HL-60 (cell line): Measurements from ENCODE around the gene MTR.

Experiments
- DNase-seq, 2 experiments: peaks; one replicate each; pipeline ENCODE4 v3.0.0-alpha.2; 2010 to 2020; ENCODE audit warnings: low read depth in 1 of 2, low spot score in 1 of 2
- H3K27ac ChIP-seq: fragments of 250-450 bp; sonication (Bioruptor Pico); replicated peaks from 2 replicates; pipeline ENCODE4 v1.5.1; 2020; ENCODE audit warnings: mild to moderate bottlenecking, moderate library complexity
- H3K27me3 ChIP-seq: fragments of 250-450 bp; sonication (Bioruptor Pico); 2 replicates; pipeline ENCODE4 v1.5.1; 2021; ENCODE audit warnings: mild to moderate bottlenecking, moderate library complexity; ENCODE audit not compliant: insufficient read depth, poor library complexity, severe bottlenecking
- H3K4me3 ChIP-seq: replicated peaks from 2 replicates; pipeline ENCODE4 v1.5.1; 2011; ENCODE audit warnings: mild to moderate bottlenecking, control low read depth, low read length; ENCODE audit not compliant: insufficient read depth
- CTCF ChIP-seq: IDR thresholded peaks from one replicate; pipeline ENCODE4 v1.5.1; 2011; ENCODE audit warnings: low read length, control low read depth, inconsistent platforms; ENCODE audit not compliant: insufficient read depth
- GABPA ChIP-seq: IDR thresholded peaks from 2 replicates; pipeline ENCODE4 v1.6.1; 2012; ENCODE audit warnings: low read depth
- POLR2AphosphoS5 ChIP-seq: IDR thresholded peaks from 2 replicates; pipeline ENCODE4 v1.6.1; 2012; ENCODE audit warnings: low read depth
- REST ChIP-seq: IDR thresholded peaks from 2 replicates; pipeline ENCODE4 v1.6.1; 2012; ENCODE audit warnings: low read depth; ENCODE audit not compliant: insufficient replicate concordance
- SPI1 ChIP-seq: IDR thresholded peaks from 2 replicates; pipeline ENCODE4 v1.6.1; 2012; ENCODE audit warnings: low read depth, mild to moderate bottlenecking, borderline replicate concordance

Gene MTR

GRCh38 chr1:236945002-236945401 lies 149.9 kb downstream of the MTR start:
- DNase-seq: no peak
- Histone ChIP-seq H3K4me3 (no peak overlapping the region), H3K27ac (no peak overlapping the region), H3K27me3 (no peaks in the 10 kb centered on the region)
- TF ChIP-seq SPI1 (no peak), CTCF (no peak), GABPA (no peak), POLR2AphosphoS5 (no peak), REST (no peak)

- no peak for TF ChIP-seq CTCF
- TF ChIP-seq REST: no peak
- TF ChIP-seq GABPA: no peak
- TF ChIP-seq SPI1: no peak
- no peak for TF ChIP-seq POLR2AphosphoS5
- DNase-seq: no peak
- Histone ChIP-seq H3K27me3 (no peaks in the 10 kb centered on the region), H3K4me3 (no peak overlapping the region), H3K27ac (no peak overlapping the region)
These were observed 152.7 kb downstream of the MTR start for GRCh38 chr1:236947794-236948193.

GRCh38 chr1:236948381-236948780 lies 153.3 kb downstream of the MTR start:
- no peak overlapping the region for H3K27ac ChIP-seq
- no peak for TF ChIP-seq SPI1
- no peak for TF ChIP-seq REST
- TF ChIP-seq POLR2AphosphoS5: no peak
- no peak for TF ChIP-seq GABPA
- TF ChIP-seq CTCF: no peak
- DNase-seq: no peak
- no peaks in the 10 kb centered on the region for H3K27me3 ChIP-seq
- no peak overlapping the region for H3K4me3 ChIP-seq
